Endodermal cell (in vitro differentiated cells): Measurements from ENCODE around the gene ENO3. TPM values are rescaled to one million over a fixed set of nuclear protein-coding genes. Genes with fewer than 3 reads are reported as not detected.

Experiments used
- DNase-seq: peaks from one replicate; pipeline ENCODE4 v3.0.0-alpha.2; 2017
- H3K27ac ChIP-seq: 2 replicates; pipeline ENCODE4 v1.5.1; 2013; ENCODE audit warnings: mild to moderate bottlenecking, low read depth, low read length, moderate library complexity
- H3K27me3 ChIP-seq: 2 replicates; pipeline ENCODE4 v1.6.1; 2013; ENCODE audit warnings: mild to moderate bottlenecking, low read length, moderate library complexity; ENCODE audit not compliant: insufficient read depth, control insufficient read depth, poor library complexity, severe bottlenecking
- H3K36me3 ChIP-seq: 2 replicates; pipeline ENCODE4 v1.7.0; 2013; ENCODE audit warnings: mild to moderate bottlenecking, low read length, moderate library complexity; ENCODE audit not compliant: control insufficient read depth, insufficient read depth
- H3K4me1 ChIP-seq: one replicate; pipeline ENCODE4 v1.7.0; 2013; ENCODE audit warnings: low read length; ENCODE audit not compliant: control insufficient read depth, insufficient read depth
- H3K4me3 ChIP-seq: 2 replicates; pipeline ENCODE4 v1.5.1; 2013; ENCODE audit warnings: mild to moderate bottlenecking, low read length, moderate library complexity
- H3K9ac ChIP-seq: 2 replicates; pipeline ENCODE4 v1.6.1; 2013; ENCODE audit warnings: mild to moderate bottlenecking, low read length, moderate library complexity; ENCODE audit not compliant: poor library complexity, severe bottlenecking; ENCODE audit errors: extremely low read depth
- H3K9me3 ChIP-seq: 2 replicates; pipeline ENCODE4 v1.6.1; 2013; ENCODE audit warnings: mild to moderate bottlenecking, low read length, moderate library complexity; ENCODE audit not compliant: control insufficient read depth
- H3K27ac Mint-ChIP-seq: 2 replicates; pipeline ENCODE4 v1.8.0; 2020; ENCODE audit warnings: mixed read lengths
- H3K27me3 Mint-ChIP-seq: 2 replicates; pipeline ENCODE4 v1.8.0; 2021; ENCODE audit warnings: mild to moderate bottlenecking, mixed read lengths; ENCODE audit not compliant: insufficient read depth
- H3K36me3 Mint-ChIP-seq: 2 replicates; pipeline ENCODE4 v1.8.0; 2020; ENCODE audit warnings: low read depth, mixed read lengths
- H3K4me1 Mint-ChIP-seq: 2 replicates; pipeline ENCODE4 v1.8.0; 2020; ENCODE audit warnings: mixed read lengths
- H3K4me3 Mint-ChIP-seq: 2 replicates; pipeline ENCODE4 v1.8.0; 2020; ENCODE audit warnings: mild to moderate bottlenecking, moderate library complexity, mixed read lengths
- H3K9me3 Mint-ChIP-seq: 2 replicates; pipeline ENCODE4 v1.8.0; 2020; ENCODE audit warnings: mild to moderate bottlenecking, mixed read lengths
- WGBS, 2 experiments: methylation state at CpG; one replicate each; pipeline versions ENCODE4 v1.1.5 to v1.1.7; 2013; ENCODE audit warnings: missing lambda C conversion rate in 2 of 2, mixed read lengths in 1 of 2; ENCODE audit not compliant: insufficient coverage in 1 of 2, insufficient read length in 1 of 2; 5-methylcytosine and 5-hydroxymethylcytosine counted together
- total RNA-seq, 2 donors: library from RNA; stranded (reverse); fragmentation: NEBNext Ultra II Directional in 1 of 2; extraction: Animal tissue kit (Norgen Biotek cat#: 25700) in 1 of 2; gene quantifications; 2 replicates in 1 of 2; 3 replicates in 1 of 2; pipeline ENCODE4 v1.2.1, GENCODE V29; 2021
- TF ChIP-seq, protein P1 (sequence below): fragments of 200-600 bp; sonication (generic); conservative IDR thresholded peaks from 2 replicates; pipeline ENCODE4 v1.5.0; 2021; ENCODE audit warnings: antibody characterized with exemption, mild to moderate bottlenecking

The ENO3 gene
- total RNA-seq, 2 donors from 2014 or later, result 34.1 to 53.6 TPM

- peaks cover 27% of the 10 kb centered on the region for H3K4me1 Mint-ChIP-seq
- no peaks in the 10 kb centered on the region for H3K9me3 Mint-ChIP-seq
- no peaks in the 10 kb centered on the region for H3K27me3 Mint-ChIP-seq
- peaks cover 6% of the 10 kb centered on the region for H3K4me1 ChIP-seq
- H3K36me3 ChIP-seq, result peaks cover 42% of the 10 kb centered on the region
- H3K27ac Mint-ChIP-seq, result peak overlapping the region; percentile 99
- peak overlapping the region; percentile 94 for H3K4me3 Mint-ChIP-seq
- H3K36me3 Mint-ChIP-seq, result peaks cover 36% of the 10 kb centered on the region
- H3K9ac ChIP-seq, result peak overlapping the region; percentile 84
- 71% methylated on average over 16 to 19 of the region's 19 CpGs for WGBS, 2 experiments
- no peak for DNase-seq
- peak overlapping the region; percentile 98 for H3K4me3 ChIP-seq
- H3K27ac ChIP-seq, result peak overlapping the region; percentile 96
- H3K9me3 ChIP-seq, result no peaks in the 10 kb centered on the region
- TF ChIP-seq, protein P1, sequence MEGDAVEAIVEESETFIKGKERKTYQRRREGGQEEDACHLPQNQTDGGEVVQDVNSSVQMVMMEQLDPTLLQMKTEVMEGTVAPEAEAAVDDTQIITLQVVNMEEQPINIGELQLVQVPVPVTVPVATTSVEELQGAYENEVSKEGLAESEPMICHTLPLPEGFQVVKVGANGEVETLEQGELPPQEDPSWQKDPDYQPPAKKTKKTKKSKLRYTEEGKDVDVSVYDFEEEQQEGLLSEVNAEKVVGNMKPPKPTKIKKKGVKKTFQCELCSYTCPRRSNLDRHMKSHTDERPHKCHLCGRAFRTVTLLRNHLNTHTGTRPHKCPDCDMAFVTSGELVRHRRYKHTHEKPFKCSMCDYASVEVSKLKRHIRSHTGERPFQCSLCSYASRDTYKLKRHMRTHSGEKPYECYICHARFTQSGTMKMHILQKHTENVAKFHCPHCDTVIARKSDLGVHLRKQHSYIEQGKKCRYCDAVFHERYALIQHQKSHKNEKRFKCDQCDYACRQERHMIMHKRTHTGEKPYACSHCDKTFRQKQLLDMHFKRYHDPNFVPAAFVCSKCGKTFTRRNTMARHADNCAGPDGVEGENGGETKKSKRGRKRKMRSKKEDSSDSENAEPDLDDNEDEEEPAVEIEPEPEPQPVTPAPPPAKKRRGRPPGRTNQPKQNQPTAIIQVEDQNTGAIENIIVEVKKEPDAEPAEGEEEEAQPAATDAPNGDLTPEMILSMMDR, result no peak
- no peaks in the 10 kb centered on the region for H3K27me3 ChIP-seq
Measured at GRCh38 chr17:4938688-4939545, 12.0 kb upstream of the ENO3 start.

- H3K9me3 ChIP-seq, result no peaks in the 10 kb centered on the region
- peaks cover 6% of the 10 kb centered on the region for H3K4me1 ChIP-seq
- no peaks in the 10 kb centered on the region for H3K27me3 Mint-ChIP-seq
- H3K9ac ChIP-seq, result peak overlapping the region; percentile 84
- no peak for DNase-seq
- H3K9me3 Mint-ChIP-seq, result no peaks in the 10 kb centered on the region
- H3K27me3 ChIP-seq, result no peaks in the 10 kb centered on the region
- peak overlapping the region; percentile 94 for H3K4me3 Mint-ChIP-seq
- peaks cover 25% of the 10 kb centered on the region for H3K4me1 Mint-ChIP-seq
- peak overlapping the region; percentile 99 for H3K27ac Mint-ChIP-seq
- 0% methylated on average over 11 to 16 of the region's 16 CpGs for WGBS, 2 experiments
- TF ChIP-seq, protein P1, result no peak
- H3K4me3 ChIP-seq, result peak overlapping the region; percentile 98
- peaks cover 40% of the 10 kb centered on the region for H3K36me3 Mint-ChIP-seq
- H3K36me3 ChIP-seq, result peaks cover 43% of the 10 kb centered on the region
- H3K27ac ChIP-seq, result peak overlapping the region; percentile 96
Measured at GRCh38 chr17:4939546-4939795, 11.4 kb upstream of the ENO3 start.

- Histone ChIP-seq H3K27me3 (no peaks in the 10 kb centered on the region), H3K4me1 (peaks cover 9% of the 10 kb centered on the region), H3K27ac (peak within 1 kb of the TSS; percentile 96), H3K36me3 (peaks cover 48% of the 10 kb centered on the region), H3K9me3 (no peaks in the 10 kb centered on the region), H3K4me3 (peak within 1 kb of the TSS; percentile 98), H3K9ac (peak within 1 kb of the TSS; percentile 84)
- peak; percentile 99 for DNase-seq
- WGBS, 2 experiments, result 0% methylated on average over 51 to 72 of the region's 72 CpGs
- no peaks in the 10 kb centered on the region for H3K9me3 Mint-ChIP-seq
- H3K27ac Mint-ChIP-seq, result peak within 1 kb of the TSS; percentile 99
- H3K4me1 Mint-ChIP-seq, result peaks cover 24% of the 10 kb centered on the region
- TF ChIP-seq, protein P1, result no peak
- peaks cover 45% of the 10 kb centered on the region for H3K36me3 Mint-ChIP-seq
- H3K4me3 Mint-ChIP-seq, result peak within 1 kb of the TSS; percentile 94
- no peaks in the 10 kb centered on the region for H3K27me3 Mint-ChIP-seq
Measured at GRCh38 chr17:4939796-4940554, 10.9 kb upstream of the ENO3 start, which contains the start of the genes RNF167 and SLC25A11. Gene RNF167, plus strand, starts transcription at chr17:4940268. Its CDS starts 642 bp downstream, at chr17:4940910. Gene SLC25A11, minus strand, starts transcription at chr17:4940046. Its CDS starts 136 bp downstream, at chr17:4939910.
